Activated CD8-positive, alpha-beta memory T cell treated with anti-CD3 and anti-CD28 coated beads, Interleukin-2, amount 10 ng/mL, durations not matched to agents 7 days and 5 days (primary cell): ENCODE measurements around the gene CWC27. TPM values are rescaled to one million over a fixed set of nuclear protein-coding genes. Genes with fewer than 3 reads are reported as not detected.

Experiments
- ATAC-seq: fragments of 150-1000 bp; cut with Tn5 transposase; one replicate; pipeline ENCODE4 v1.10.0; 2021; ENCODE audit warnings: moderate library complexity
- CTCF ChIA-PET: fragments of 350-600 bp; sonication (Branson Sonifier 250); formaldehyde crosslinking; loops from one replicate; lab custom pipeline; 2021; ENCODE audit warnings: antibody characterized with exemption; lab: Charles Lee
- DNase-seq: peaks from one replicate; pipeline ENCODE4 v3.0.0-alpha.2; 2020
- H3K27ac Mint-ChIP-seq: one replicate; pipeline ENCODE4 v1.8.0; 2021; ENCODE audit warnings: mild to moderate bottlenecking, mixed read lengths
- H3K27me3 Mint-ChIP-seq: one replicate; pipeline ENCODE4 v1.8.0; 2021; ENCODE audit warnings: mixed read lengths
- H3K36me3 Mint-ChIP-seq: one replicate; pipeline ENCODE4 v1.8.0; 2021; ENCODE audit warnings: mild to moderate bottlenecking, mixed read lengths
- H3K4me1 Mint-ChIP-seq: one replicate; pipeline ENCODE4 v1.8.0; 2021; ENCODE audit warnings: mixed read lengths
- H3K4me3 Mint-ChIP-seq: one replicate; pipeline ENCODE4 v1.8.0; 2021; ENCODE audit warnings: mild to moderate bottlenecking, moderate library complexity, mixed read lengths
- H3K9me3 Mint-ChIP-seq: one replicate; pipeline ENCODE4 v1.8.0; 2022; ENCODE audit warnings: low read depth, mixed read lengths
- total RNA-seq, 2 experiments: library from RNA; stranded (reverse); gene quantifications; one replicate each; pipeline ENCODE4 v1.2.3, GENCODE V29; 2021

Gene CWC27
- total RNA-seq, 2 experiments from 2014 or later = 24.2 to 27.0 TPM

DNA sequence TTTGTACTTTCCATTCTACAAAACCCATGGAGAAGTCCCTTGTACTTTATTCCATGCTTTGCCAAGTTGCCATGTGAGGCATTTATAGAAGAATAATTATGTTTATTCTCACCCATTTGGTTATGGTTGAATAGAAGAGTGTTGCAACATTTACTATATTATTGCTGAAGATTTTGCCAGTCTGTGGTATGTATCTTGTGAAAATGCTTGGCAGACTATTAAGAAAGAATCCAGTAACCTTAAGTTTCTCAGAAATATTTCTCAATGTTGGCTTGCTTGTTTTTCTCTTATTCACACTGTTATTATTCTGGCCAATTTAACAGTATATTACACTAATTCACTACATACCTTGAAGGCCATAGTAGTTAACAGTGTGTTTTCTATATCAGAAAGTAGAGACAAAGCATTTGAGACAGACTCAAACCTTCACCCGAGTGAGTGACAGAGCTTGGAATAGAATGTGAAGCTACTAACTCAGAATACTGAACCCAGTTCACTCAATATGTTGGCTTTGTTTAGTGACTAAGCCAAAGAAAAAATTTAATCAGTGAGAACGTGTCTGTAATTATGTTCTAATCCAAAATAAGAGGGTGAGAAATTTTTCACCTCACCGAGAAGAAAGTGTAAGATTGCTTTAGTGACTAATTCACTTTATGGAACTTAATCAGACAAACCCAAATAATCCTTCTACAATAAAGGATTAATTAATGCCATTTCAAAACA lies 184.4 kb downstream of the CWC27 start:
- Mint-ChIP-seq H3K27ac (no peak overlapping the region), H3K4me1 (no peaks in the 10 kb centered on the region), H3K36me3 (no peaks in the 10 kb centered on the region), H3K9me3 (peaks cover 1% of the 10 kb centered on the region), H3K4me3 (no peak overlapping the region), H3K27me3 (no peaks in the 10 kb centered on the region)
- ATAC-seq (no peak), DNase-seq (no peak)
- CTCF ChIA-PET = no interaction called here

DNA sequence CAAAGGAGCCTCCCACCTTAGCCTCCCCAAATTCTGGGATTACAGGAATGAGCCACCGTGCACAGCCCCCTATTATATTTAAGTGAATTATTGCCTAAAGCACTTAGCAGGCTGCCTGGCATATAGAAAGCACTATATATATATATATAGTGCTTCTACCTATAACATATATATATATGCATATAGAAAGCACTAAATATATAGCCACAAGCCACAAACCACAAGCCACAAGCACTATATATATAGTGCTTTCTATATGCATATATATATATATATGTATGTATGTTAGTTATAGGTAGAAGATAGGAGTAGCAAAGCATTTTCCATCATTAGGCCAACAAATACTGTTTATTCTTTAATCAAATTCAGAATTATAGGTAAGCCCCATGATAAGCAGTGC lies 185.8 kb downstream of the CWC27 start:
- Mint-ChIP-seq H3K4me3 (no peak overlapping the region), H3K27me3 (no peaks in the 10 kb centered on the region), H3K27ac (no peak overlapping the region), H3K9me3 (peaks cover 1% of the 10 kb centered on the region), H3K4me1 (no peaks in the 10 kb centered on the region), H3K36me3 (no peaks in the 10 kb centered on the region)
- CTCF ChIA-PET = no interaction called here
- DNase-seq (no peak), ATAC-seq (no peak)

DNA sequence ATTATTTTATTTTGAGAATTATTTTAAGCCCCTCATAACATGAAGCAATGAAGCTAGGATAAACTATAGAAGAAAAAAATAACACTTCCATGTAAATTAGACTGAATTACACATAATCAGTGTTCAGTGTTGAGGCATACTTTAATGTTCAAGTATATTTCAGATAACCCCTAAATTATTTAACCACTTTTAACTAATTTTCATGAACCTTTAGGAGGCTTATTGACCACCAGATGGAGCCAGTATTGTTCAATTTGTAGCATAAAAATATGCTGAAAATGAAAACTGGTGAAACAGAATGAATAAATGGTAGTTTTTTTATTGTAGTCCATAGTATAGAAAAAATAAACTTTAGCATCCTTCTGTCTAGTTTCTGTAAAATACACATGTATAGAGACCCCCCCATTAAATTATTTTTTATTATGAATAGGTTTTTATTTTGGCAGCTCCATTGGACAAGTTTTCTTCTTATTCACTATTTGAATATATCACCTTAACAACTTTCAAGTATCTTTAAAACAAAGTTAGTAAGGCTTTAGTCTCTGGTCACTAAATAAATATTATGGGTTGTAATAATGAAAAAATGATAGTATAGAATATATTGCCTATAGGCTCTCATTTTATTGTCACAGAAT lies 190.1 kb downstream of the CWC27 start:
- no peaks in the 10 kb centered on the region for H3K27me3 Mint-ChIP-seq
- DNase-seq = no peak
- CTCF ChIA-PET = interaction anchor here (2.3 kb wide), 1 partner anchor 525 kb away, joined by 12 read pairs; no protein-coding TSS in a partner anchor
- no peak for ATAC-seq
- peaks cover 2% of the 10 kb centered on the region for H3K9me3 Mint-ChIP-seq
- H3K4me1 Mint-ChIP-seq = no peaks in the 10 kb centered on the region
- H3K4me3 Mint-ChIP-seq = no peak overlapping the region
- peaks cover 10% of the 10 kb centered on the region for H3K36me3 Mint-ChIP-seq
- no peak overlapping the region for H3K27ac Mint-ChIP-seq

DNA sequence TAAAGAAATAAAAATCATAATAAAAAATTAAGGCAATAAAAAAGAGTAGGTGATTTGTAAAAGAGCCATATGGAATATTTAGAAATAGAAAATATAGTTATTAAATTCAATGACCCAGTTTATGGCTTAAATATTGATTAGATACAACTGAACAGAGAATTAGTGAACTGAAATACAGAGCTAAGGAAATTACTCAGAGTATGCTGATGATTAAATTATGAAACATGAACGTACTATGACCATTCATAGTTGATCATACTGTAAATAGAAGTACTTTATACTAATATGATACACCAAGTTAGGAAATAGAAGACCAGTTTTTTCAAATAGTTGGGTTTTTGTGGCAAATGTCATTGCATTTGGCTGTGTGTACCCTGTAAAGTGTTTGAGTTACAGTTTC lies 194.5 kb downstream of the CWC27 start:
- Mint-ChIP-seq H3K36me3 (peaks cover 14% of the 10 kb centered on the region), H3K4me3 (no peak overlapping the region), H3K27me3 (no peaks in the 10 kb centered on the region), H3K4me1 (no peaks in the 10 kb centered on the region), H3K9me3 (peaks cover 2% of the 10 kb centered on the region), H3K27ac (no peak overlapping the region)
- CTCF ChIA-PET = no interaction called here
- no peak for DNase-seq
- no peak for ATAC-seq

DNA sequence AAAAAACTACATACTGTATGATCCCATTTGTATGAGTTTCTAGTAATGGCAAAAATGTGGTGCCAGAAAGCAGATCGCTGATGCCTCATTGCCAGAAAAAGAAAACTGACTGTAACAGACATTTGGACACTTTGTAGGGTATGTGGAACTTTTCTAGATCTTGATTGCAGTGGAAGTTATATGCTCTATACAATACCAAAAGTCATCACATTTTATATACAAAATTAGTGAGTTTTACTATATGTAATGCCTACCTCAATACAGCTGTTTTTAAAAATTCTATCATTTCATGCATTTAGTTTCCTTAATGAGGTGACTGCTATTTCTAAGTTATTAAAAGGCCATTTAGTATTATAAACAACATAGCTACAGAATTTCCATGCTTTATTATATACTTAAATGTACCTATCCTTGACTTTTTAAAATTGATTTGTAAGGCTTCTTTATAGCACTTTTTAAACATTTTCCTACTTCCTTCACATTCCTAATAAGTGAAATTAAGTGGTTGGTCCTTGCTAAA lies 199.9 kb downstream of the CWC27 start:
- H3K9me3 Mint-ChIP-seq = no peaks in the 10 kb centered on the region
- H3K36me3 Mint-ChIP-seq = peaks cover 19% of the 10 kb centered on the region
- H3K27me3 Mint-ChIP-seq = no peaks in the 10 kb centered on the region
- CTCF ChIA-PET = no interaction called here
- ATAC-seq = no peak
- H3K4me1 Mint-ChIP-seq = no peaks in the 10 kb centered on the region
- no peak for DNase-seq
- H3K4me3 Mint-ChIP-seq = no peak overlapping the region
- H3K27ac Mint-ChIP-seq = no peak overlapping the region

DNA sequence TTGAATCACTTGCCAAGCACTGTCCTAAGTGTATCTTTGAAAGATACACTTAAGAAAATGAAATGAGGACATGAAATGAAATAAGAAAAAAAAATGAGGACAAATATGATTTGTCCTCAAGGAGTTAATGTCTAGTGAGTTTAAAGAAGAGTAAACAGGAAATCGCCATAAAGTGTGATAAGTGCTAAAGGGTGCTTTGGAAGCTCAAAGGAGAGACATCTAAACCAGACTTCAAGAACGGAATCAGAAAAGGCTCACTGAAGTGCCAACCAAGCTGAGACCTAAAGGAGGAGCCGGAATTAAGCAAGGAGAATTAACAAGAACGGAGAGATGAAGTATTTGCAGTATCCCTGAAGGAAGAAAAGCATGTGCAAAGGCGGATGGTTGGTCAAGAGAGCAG lies 200.8 kb downstream of the CWC27 start:
- Mint-ChIP-seq H3K4me1 (no peaks in the 10 kb centered on the region), H3K9me3 (no peaks in the 10 kb centered on the region)
- CTCF ChIA-PET = no interaction called here

DNA sequence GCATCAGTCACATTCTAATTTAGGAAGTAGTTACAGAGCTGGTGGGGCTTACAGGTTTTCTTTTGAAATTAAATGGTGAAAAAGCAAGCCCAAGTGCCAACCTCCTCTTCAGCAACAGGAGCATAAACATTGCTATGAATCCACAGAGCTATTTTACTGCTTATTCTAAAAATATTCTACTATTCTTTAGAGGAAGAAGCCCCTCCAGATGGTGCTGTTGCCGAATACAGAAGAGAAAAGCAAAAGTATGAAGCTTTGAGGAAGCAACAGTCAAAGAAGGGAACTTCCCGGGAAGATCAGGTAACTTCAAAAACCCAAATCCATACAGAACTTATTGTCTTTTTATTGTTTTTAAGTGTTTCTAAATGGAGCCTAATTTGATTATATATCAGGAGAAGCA lies 202.8 kb downstream of the CWC27 start:
- CTCF ChIA-PET = no interaction called here

More for the DNA sequence above, 200.8 kb downstream of the CWC27 start:
- H3K36me3 Mint-ChIP-seq = peaks cover 18% of the 10 kb centered on the region
- no peak for DNase-seq
- ATAC-seq = no peak
- H3K27ac Mint-ChIP-seq = no peak overlapping the region
- H3K4me3 Mint-ChIP-seq = no peak overlapping the region
- H3K27me3 Mint-ChIP-seq = no peaks in the 10 kb centered on the region

DNA sequence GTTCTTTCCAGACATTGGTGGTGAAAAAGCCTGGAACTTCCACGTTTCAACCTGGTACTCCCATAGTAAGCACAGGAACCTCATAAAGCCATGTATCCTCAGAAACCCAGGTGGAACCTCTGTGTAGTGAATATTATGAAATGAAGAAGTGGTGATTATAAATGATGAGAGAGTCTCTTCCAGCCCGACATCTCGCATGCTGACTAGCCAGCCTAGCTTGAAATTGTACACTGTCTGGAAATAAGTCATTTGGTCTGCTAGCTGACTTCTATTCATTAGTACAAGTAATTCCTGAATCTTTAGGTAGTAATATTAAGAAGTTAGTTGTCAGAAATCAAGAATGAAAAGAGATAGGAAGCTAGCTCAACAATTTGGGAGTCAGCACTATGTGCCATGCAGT lies 203.3 kb downstream of the CWC27 start:
- Mint-ChIP-seq H3K9me3 (no peaks in the 10 kb centered on the region), H3K4me1 (no peaks in the 10 kb centered on the region), H3K4me3 (no peak overlapping the region), H3K27ac (no peak overlapping the region), H3K27me3 (no peaks in the 10 kb centered on the region), H3K36me3 (peaks cover 18% of the 10 kb centered on the region)
- DNase-seq (no peak), ATAC-seq (no peak)
- CTCF ChIA-PET = no interaction called here

More for the DNA sequence above, 202.8 kb downstream of the CWC27 start:
- H3K4me3 Mint-ChIP-seq = no peak overlapping the region
- H3K27me3 Mint-ChIP-seq = no peaks in the 10 kb centered on the region
- peaks cover 18% of the 10 kb centered on the region for H3K36me3 Mint-ChIP-seq
- H3K9me3 Mint-ChIP-seq = no peaks in the 10 kb centered on the region
- no peak overlapping the region for H3K27ac Mint-ChIP-seq
- H3K4me1 Mint-ChIP-seq = no peaks in the 10 kb centered on the region
- no peak for ATAC-seq
- no peak for DNase-seq

DNA sequence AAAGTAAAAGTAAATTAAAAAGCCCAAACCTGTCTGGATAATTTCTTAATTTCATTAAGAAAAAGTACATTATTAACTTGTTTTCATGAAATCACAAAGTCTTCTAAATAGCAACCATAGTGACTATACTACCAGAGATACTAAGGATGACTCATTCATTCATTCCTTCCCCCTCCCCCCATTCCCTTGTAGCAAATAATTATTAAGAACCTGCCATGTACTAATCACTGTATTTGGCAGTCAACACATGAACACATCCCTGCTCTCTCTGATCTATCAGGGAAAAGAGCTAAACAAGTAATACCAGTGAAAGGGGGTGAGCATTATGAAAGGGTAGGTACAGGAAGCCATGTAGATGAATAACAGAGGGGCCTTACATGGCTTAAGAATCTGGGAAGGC lies 203.9 kb downstream of the CWC27 start:
- DNase-seq = no peak
- no peaks in the 10 kb centered on the region for H3K27me3 Mint-ChIP-seq
- H3K4me1 Mint-ChIP-seq = no peaks in the 10 kb centered on the region
- CTCF ChIA-PET = no interaction called here
- no peaks in the 10 kb centered on the region for H3K9me3 Mint-ChIP-seq
- H3K4me3 Mint-ChIP-seq = no peak overlapping the region
- ATAC-seq = no peak
- H3K27ac Mint-ChIP-seq = no peak overlapping the region
- H3K36me3 Mint-ChIP-seq = peaks cover 18% of the 10 kb centered on the region

DNA sequence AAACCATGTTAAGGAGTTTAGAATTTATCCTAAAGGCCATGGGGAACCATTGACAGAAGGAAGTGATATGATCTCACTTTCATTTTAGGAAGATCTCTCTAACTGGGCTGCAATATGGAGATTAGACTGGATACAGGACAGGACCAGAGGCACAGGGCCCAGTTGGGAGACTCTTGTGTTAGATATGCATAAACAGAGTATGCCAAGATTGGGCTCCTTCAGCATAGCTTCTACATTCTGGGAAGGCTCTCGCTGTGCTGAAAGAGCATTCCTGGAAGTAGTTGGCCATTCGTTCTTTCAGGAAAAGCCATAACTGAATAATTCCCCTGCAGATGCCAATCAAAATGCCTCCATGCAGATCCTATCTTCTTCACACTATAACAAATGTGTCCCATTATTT lies 204.5 kb downstream of the CWC27 start:
- Mint-ChIP-seq H3K27ac (no peak overlapping the region), H3K9me3 (no peaks in the 10 kb centered on the region), H3K36me3 (peaks cover 22% of the 10 kb centered on the region), H3K27me3 (no peaks in the 10 kb centered on the region), H3K4me1 (no peaks in the 10 kb centered on the region), H3K4me3 (no peak overlapping the region)
- DNase-seq (no peak), ATAC-seq (no peak)
- CTCF ChIA-PET = no interaction called here

DNA sequence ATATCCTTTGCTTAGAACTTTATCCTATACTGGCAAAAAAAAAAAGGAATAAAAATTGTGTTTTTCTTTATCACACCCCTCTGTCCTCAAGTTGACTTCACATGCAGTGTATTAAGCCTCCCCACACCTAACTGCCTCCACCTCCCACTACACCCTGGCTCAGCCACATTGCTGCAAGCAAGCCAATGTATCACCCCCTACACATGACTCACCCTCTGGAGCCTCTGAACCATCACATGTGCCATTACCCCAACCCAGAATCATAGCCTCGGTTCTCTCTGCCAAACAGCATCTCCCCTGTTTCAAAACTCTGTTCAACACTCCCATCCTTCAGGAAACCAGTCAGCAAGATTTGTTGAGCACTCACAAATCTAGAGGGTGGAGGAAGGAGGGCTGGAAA lies 209.0 kb downstream of the CWC27 start:
- CTCF ChIA-PET = no interaction called here
- no peaks in the 10 kb centered on the region for H3K9me3 Mint-ChIP-seq
- ATAC-seq (no peak), DNase-seq (no peak)
- no peak overlapping the region for H3K27ac Mint-ChIP-seq
- H3K36me3 Mint-ChIP-seq = peaks cover 16% of the 10 kb centered on the region
- no peaks in the 10 kb centered on the region for H3K4me1 Mint-ChIP-seq
- no peak overlapping the region for H3K4me3 Mint-ChIP-seq
- no peaks in the 10 kb centered on the region for H3K27me3 Mint-ChIP-seq

DNA sequence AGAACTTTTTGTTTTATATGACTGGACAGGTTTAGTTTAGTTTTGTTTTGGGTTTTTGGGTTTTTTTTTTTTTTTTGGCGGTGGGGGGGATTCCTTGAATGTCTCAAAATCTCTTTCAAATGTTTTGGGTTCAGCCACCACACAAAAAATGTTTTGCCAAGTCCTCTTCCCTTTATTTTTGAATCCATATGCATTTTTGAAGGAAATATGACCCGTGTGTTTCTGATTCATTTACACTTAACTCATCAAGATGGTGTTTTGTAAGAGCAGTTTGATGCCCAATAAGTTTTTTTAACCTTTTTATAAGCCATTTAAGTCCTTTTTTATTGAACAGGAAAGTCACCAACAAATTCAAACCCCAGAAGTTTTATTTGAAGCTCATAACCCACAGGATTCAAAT lies 209.8 kb downstream of the CWC27 start:
- peaks cover 9% of the 10 kb centered on the region for H3K36me3 Mint-ChIP-seq
- DNase-seq (no peak), ATAC-seq (no peak)
- H3K27ac Mint-ChIP-seq = no peak overlapping the region
- CTCF ChIA-PET = no interaction called here
- no peaks in the 10 kb centered on the region for H3K27me3 Mint-ChIP-seq
- H3K9me3 Mint-ChIP-seq = no peaks in the 10 kb centered on the region
- H3K4me3 Mint-ChIP-seq = no peak overlapping the region
- H3K4me1 Mint-ChIP-seq = no peaks in the 10 kb centered on the region

DNA sequence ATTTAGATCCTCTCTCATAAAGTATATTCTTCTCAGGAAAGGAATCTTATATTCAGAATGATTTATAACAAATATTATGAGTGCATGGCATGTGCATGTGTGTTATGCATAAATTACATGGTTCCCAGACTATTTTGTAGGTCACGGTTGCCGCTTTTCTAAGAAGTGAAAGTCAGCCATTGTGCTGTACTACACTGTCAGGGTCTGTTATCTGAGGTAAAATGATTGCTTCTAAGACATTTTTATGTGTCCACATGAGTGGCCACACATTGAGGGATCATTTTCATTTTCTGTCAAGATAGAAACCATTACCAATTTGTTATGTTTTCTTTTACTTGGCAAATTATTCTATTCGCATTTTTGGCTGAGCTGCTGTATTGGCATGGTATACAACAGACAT lies 210.8 kb downstream of the CWC27 start:
- no peaks in the 10 kb centered on the region for H3K4me1 Mint-ChIP-seq
- no peak overlapping the region for H3K27ac Mint-ChIP-seq
- no peak overlapping the region for H3K4me3 Mint-ChIP-seq
- no peaks in the 10 kb centered on the region for H3K27me3 Mint-ChIP-seq
- H3K9me3 Mint-ChIP-seq = no peaks in the 10 kb centered on the region
- ATAC-seq (no peak), DNase-seq (no peak)
- CTCF ChIA-PET = no interaction called here
- H3K36me3 Mint-ChIP-seq = peaks cover 5% of the 10 kb centered on the region

DNA sequence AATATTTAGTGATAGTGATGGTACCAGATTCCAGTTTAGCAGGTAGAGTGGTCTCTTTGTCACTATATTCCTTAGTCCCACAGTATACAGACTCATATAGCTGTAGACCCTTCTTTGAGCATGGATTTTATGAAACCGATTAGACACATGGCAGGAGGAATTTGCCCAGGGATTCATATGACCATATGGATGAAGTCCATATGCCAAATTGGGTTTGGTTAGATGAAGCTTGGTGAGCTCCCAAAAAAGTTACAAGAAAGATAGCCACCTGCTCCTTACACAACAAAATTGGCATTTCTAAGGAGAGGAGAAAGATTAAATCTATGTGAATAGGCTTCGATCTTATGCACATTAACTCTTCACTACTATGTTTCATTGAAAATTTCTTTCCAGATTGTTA lies 211.4 kb downstream of the CWC27 start:
- peaks cover 5% of the 10 kb centered on the region for H3K36me3 Mint-ChIP-seq
- ATAC-seq (no peak), DNase-seq (no peak)
- no peaks in the 10 kb centered on the region for H3K9me3 Mint-ChIP-seq
- CTCF ChIA-PET = no interaction called here
- H3K4me1 Mint-ChIP-seq = no peaks in the 10 kb centered on the region
- H3K27me3 Mint-ChIP-seq = no peaks in the 10 kb centered on the region
- no peak overlapping the region for H3K4me3 Mint-ChIP-seq
- no peak overlapping the region for H3K27ac Mint-ChIP-seq
